HG02623 (cell line): ENCODE data around the gene TIMM50.

Experiments used
- ATAC-seq: cut with Tn5 transposase; IDR thresholded peaks from one replicate; pipeline ENCODE4 v1.9.1; 2021; ENCODE audit warnings: moderate library complexity; ENCODE audit not compliant: unreplicated experiment

TIMM50 gene

GRCh38 chr19:39525205-39525604 lies 44.6 kb downstream of the TIMM50 start:
- ATAC-seq: no peak

GRCh38 chr19:39531834-39532232 lies 51.2 kb downstream of the TIMM50 start:
- ATAC-seq: no peak

GRCh38 chr19:39532233-39533002 lies 51.8 kb downstream of the TIMM50 start, which contains the start of gene EID2B:
EID2B (minus strand) TSS chr19:39532852; CDS start chr19:39532802, 50 bp downstream.
- ATAC-seq: peak; percentile 86

GRCh38 chr19:39533003-39533512 lies 52.4 kb downstream of the TIMM50 start:
- no peak for ATAC-seq

GRCh38 chr19:39533791-39534190 lies 53.2 kb downstream of the TIMM50 start:
- no peak for ATAC-seq

GRCh38 chr19:39539165-39539517 lies 58.5 kb downstream of the TIMM50 start:
- ATAC-seq: no peak

GRCh38 chr19:39539518-39540332 lies 59.1 kb downstream of the TIMM50 start, which contains the start of gene EID2:
EID2 (minus strand) TSS chr19:39540161; CDS start chr19:39540079, 82 bp downstream.
- ATAC-seq: peak; percentile 88

DNA sequence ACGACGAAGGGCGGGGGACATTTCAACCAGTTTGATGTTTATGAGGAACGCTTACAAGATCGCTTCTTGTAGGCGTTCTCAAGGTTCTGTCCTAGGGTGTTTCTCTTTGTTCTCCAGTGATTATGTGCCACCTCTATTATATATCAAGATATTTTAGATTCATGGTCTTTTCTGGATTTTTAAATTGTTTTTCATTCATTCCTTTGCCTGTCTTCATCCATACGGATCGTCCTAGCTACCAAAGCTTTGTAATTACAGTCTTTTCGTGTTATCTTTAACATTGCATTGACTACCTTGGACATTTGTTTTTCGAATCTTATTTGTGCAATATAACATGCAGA lies 59.7 kb downstream of the TIMM50 start:
- no peak for ATAC-seq
